GM19238 (cell line): ENCODE results near the gene WBP4.
A peak's percentile ranks its signal among the peaks of the same experiment; 100 is the strongest.

Experiments used
- DNase-seq: peaks from one replicate; pipeline ENCODE4 v3.0.0; 2011; ENCODE audit warnings: low spot score; ENCODE audit not compliant: insufficient read length

The WBP4 gene

DNA sequence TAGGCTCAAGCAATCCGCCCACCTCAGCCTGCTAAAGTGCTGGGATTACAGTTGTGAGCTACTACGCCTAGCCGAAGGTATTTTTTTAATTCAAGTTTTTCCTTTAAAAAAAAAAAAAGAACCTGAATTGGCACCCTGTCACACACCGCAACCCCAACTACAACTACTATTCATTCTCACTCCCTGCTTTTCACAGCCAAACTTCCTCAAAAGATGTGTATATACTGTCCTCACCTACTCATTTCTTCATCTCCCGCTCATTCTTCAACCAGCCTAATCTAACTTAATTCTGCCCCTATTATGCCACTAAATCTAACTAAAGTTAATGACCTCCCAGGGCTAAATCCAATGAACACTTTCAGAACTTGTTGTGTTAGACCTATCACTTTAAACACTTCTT lies 12.7 kb upstream of the WBP4 start:
- DNase-seq: no peak

DNA sequence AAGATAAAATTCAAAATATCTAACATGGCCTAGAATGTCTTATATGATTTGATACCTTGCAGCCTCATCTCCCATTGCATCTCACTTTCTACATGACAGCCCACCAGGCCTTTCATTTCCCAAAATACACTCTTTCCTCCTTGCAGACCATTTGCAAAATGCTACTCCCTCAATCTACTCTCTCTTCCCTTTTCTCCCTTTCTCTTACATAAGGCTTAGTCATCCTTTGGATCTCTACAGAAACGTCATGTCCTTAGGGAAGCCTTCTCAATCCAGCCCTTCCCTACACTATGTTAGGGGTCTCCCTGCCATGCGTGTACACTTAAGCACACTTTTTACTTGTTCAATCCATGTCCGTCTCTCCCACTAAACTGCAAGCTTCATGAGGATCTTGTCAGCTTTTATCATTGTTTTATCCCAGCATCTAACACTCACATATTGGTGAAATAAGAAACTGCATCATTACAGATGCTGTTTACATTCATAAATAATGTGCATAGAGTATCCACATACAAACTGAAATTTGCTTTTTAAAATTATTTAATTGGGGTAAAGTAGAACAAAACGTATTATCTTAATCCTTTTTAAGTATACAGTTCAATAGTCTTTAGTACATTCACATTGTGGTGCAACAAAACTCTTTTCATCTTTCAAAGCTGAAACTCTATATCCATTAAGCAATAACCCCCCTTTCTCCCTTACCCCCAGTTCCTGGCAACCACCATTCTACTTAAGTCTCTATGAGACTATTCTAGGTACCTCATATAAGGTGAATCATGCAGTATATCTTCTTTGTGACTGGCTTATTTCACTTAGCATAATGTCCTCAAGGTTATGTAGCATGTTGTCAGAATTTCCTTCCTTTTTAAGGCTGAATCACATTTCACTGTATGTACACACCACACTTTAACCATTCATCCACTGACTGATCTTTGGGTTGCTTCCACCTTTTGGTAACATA lies 11.5 kb upstream of the WBP4 start:
- DNase-seq: no peak

DNA sequence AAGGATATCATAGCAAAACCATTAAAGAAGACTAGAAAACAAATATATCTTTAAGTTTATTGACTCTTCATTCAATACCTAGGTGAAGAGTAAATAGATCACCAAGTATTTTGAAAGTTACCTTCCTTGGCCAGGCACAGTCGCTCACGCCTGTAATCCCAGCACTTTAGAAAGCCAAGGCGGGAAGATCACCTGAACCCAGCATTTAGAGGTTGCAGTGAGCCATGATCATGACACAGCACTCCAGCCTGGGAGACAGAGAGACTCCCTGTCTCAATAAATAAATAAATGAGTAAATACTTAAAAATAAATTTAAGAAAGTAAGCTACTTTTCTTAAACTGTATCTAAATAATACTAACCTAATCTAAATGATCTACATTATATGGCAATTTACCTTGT lies 8.9 kb upstream of the WBP4 start:
- no peak for DNase-seq

DNA sequence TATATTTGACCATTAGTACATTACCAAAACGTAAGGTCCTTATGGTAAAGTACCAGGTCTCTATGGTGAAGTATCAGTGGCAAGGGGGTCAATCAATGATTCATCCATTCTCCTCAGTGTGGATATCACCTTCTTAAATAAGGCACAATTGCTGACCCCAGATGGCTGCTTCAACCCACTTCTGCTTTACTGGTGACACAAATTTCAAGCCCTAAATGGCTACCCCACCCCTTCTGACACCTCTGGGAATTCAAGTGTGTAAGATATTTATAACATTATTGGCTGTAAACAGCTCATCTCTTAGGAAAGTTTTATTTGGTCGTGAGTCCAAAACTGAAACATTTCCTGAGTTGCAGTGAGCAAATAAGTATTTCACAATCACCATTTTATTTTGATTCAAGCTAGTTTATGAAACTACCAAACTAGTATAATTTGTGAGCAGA lies 7.9 kb upstream of the WBP4 start:
- DNase-seq: no peak

DNA sequence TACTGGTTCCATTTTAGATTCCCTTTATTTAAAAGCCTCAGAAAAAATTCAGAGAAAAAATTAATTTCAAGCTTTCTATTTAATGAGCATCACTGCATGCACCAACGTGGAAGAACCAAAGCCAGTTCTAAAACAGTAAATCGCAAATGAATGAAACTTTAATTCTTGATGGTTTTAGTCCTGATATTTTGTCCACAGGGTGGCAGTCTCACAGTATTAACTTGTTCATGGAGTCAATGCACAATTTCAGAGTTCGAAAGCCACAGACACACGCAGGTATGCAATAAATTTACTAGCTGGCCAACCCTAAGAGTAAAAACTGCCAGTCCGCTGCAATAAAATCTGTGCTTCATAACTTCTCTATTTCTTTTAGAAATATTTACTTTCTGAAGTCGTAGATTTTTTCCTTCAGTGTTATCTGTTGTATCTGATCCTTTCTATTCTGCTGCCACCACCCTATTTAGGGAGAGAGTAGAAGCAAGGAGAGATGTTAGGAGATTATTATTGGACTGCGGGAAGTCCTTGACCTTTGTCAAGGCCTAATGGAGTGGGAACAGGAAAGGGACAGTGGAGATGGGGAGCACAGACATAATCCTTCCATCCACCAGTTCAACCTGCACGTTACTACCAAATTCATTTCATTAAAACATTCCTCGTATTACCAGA lies 7.0 kb upstream of the WBP4 start:
- no peak for DNase-seq

DNA sequence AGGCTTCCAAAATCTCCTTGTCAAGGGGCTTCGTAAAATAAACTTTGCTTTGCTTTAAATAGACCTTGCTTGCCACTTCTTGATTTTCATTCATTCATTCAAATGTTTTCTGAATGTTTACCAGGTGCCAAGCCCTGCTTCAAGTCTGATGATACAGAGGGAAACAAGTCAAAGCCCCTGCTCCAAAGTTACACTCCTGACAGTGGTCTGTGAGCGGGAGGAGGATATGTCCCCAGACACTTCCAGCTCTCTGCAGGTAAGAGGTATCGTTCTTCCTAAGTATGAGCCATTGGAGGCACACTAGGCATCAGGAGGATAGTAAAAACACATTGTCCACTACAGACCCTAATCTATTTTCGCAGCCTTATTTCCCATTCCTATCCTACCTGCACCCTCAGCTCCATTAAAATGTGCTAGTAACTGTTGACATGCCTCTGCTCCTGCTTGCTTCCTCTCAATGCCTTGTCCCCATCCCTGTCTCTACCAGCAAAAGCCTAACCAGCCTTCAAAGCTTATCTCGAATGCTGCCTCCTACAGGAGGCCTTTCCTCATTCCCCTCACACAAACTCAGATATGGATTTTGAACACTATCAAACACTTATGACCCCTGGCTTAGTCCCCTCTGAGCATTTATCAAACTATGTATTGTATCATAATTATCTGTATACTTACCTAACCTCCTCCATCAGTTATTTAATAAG lies 6.2 kb upstream of the WBP4 start:
- DNase-seq: no peak

DNA sequence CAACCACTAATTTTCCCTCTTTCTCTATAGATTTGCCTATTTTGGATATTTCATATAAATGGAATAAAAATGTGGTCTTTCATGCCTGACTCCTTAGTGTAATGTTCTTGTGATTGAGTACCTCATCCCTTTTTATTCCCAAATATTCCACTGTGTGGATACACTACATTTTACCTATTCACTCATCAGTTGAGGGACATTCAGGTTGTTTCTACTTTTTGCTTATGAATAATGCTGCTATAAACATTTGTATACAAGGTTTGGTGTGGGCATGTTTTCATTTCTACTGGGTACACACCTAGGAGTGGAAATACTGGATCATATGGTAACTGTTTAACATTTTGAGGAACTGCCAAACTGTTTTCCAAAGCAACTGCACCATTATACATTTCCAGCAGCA lies 5.1 kb upstream of the WBP4 start:
- DNase-seq: no peak

DNA sequence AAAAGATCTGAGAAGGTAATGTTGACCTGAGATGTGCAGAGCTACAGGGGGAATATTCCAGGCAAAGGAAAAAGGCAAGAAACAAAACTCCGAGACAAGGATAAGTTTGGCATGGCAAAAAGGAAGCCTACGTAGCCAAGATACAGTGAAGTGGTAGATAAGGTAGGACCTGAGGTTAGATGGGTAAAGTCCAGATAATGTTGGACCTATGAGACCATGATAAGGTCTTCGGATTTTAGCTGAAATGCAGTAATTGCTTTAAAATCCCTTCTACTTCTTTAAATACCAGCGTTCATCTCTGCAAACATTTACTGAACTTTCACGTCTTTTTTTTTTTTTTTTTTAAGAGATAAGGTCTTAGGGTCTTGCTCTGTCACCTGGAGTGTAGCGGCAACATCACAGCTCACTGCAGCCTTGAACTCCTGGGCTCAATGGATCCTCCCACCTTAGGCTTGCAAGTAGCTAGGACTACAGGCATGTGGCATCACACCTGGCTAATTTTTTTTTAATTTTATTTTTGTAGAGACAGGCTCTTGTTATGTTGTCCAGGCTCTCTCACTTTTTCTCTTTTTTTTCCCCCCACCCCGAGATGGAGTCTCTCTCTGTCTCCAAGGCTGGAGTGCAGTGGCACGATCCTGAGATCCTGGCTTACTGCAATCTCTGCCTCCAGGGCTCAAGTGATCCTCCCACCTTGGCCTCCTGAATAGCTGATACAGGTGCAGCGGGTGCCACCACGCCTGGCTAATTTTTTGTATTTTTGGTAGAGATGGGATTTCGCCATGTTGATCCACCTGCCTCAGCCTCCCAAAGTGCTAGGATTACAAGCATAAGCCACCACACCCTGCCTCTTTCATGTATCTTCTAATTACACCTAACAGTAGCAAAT lies 4.2 kb upstream of the WBP4 start:
- DNase-seq: no peak

DNA sequence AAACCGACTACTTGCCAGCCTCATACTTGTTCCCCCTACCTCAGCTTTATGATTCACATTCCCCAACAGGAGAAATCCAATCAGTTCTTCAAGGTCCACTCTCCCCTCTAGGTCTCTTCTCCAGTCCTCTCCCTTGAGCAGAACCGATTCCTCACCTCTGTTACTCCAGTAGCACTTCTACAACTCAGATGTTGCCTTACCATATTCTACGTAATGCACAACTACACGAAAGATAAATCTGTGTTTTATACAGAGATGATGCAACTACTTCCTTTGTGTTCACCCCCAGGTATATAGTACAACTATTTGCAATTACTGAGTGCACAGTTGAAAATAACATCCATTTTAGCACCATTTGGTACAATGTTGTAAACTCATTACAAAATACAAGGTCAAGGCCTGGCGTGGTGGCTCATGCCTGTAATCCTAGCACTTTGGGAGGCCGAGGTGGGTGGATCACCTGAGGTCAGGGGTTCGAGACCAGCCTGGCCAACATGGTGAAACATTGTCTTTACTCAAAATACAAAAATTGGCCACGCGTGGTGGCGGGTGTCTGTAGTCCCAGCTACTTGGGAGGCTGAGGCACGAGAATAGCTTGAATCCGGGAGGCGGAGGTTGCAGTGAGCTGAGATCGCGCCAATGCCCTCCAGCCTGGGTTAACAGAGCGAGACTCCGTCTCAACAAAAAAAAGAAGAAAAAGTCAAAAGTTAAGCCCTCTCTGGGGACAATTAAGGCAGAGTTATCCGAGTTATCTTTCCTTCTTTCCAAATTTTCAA lies 2.8 kb upstream of the WBP4 start:
- no peak for DNase-seq

DNA sequence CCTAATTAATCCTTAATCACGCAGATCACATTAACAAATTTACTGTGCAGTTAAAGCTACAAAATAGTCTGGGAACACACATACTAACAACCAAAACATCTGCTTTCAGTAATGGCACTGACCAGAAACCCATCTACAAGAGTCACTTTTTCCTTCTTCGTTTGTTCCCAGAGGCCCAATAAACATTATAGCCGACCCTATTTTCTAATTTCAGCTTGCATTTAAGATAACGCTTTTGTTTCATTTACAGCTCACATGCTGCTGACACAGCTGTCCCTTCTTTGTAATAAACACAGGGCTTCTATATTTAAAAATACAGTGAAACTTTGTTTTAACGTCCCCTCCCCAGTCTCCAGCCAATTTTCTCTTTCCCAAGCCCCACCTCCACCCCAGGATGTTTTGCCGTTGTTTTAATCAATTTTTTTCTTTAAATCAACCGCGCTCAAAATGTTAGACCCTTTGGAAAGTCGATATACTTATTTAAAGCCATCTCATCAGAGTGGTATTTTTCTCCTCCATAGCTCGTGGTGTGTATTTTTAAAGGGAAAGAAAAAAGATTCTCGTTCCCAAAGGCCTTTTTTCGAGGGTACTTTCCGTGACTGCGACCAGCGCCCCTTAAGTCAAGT lies 1.7 kb upstream of the WBP4 start:
- no peak for DNase-seq

DNA sequence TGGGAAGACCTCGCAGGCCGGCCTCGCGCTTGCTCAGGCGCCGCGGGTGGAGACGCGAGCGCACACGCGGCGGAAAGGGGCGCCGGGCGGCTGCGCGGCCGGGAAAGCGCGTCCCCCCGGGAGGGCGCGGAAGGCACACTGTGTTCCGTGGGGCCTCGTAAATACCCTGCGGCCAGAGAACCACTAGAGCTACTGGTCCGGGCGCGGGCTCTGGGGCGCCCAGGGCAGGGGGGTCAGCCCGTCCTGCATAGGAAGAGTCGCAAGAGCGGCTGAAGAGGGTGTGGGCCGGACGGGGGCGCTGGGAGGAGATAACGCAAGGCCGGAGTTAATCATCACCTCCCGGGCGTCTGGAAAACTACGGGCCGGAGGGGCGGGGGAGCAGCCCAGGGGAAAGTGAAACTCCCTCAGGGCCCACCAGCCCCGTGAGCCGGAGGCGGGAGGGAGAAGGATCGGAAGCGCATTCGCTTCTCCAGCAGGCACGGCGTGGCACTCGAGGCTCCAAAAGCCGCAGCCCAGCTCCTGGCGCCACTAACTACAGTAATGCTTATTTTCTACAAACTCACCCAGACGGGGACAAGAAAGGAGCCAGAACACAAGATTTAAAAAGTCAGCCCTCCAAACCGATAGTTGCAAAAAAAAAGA lies 1.1 kb upstream of the WBP4 start:
- DNase-seq: peak; percentile 51

DNA sequence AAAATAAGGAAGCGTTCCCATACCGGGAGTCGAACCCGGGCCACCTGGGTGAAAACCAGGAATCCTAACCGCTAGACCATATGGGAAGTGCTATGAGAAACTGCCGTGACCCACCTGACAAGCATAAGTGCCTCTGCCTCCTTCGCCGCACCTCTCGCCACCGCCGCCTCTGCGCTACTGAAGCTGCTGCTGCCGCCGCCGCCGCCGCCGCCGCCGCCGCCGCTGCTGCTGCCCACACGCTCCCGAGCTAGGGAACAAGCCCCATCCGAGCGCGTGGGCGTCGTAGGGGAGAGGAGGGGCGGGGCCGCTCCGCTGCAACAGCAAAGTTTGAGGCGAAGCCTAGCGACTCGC lies 610 bp upstream of the WBP4 start:
- DNase-seq: peak; percentile 23

DNA sequence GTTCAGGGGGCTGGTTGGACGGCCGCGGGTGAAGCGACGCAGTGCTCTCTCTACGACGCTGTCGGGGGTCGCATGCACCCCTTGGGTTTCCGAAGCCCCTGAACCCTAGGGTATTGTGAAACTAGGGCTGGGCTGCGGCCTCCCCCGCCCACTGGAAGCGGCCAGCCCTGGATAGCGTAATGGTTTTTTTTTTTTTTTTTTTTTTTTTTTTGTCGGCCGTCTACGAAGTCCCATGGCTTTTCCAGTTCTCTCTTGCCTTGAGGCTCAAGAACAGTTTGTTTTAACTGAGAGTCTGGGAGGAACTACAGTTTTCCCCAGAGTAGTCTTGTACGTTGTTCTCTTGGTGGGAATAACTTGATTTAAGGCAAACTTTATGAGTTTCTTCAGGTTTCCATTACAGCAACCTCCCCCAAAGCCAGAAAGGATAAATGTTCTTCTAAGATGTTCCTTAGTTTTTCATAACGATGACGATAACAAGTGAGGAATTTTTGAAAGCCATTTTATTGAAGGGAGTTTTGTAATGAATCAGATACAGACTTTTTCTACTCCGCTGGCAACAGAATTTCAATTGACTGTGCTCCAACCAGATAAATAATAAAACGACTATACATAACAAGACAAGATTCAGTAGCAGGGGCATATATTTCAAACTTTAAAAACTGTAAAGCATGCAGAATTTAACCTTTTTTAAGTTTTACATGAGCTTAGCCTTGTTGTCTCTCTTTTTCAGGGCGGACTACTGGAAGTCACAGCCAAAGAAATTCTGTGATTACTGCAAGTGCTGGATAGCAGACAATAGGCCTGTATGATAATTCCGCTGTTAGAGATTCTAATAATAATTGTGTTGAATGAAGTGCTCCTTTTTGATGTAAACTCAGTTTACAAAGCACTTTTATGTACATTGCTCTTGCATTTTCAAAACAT lies 867 bp downstream of the WBP4 start:
- no peak for DNase-seq

DNA sequence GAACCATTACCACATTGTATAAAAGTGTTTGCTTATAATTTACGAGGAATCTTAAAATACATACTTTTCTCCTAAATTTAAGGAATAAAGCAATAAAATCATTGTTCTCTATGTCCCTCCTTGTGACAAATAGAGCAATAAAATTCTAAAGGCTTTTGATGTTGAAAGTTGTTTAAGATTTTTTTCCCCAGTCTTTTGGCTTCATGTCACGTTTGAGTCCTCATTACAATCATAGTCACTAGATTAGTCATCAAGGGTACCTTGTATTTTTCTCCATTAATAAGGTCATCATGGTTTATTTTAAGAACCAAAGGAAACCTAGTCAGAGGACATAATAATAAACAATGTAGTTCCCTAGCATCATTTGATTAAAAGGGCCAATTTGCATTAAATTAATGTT lies 3.2 kb downstream of the WBP4 start:
- no peak for DNase-seq

DNA sequence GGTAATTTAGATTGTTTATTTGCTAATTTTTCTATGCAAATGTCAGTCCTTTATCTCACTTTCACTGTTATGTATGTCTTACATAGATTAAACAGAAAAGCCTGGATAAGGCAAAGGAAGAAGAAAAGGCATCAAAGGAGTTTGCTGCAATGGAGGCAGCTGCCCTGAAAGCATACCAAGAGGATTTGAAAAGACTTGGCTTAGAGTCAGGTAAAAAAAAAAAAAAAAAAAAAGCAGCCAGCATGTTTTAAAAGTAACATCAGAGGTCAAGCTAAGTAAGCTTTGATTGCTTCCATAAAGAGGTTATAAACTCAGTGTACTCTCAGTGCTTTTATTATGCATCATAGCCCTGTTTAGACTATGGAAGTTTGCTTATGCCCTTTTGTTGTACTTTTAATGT lies 3.8 kb downstream of the WBP4 start:
- no peak for DNase-seq

DNA sequence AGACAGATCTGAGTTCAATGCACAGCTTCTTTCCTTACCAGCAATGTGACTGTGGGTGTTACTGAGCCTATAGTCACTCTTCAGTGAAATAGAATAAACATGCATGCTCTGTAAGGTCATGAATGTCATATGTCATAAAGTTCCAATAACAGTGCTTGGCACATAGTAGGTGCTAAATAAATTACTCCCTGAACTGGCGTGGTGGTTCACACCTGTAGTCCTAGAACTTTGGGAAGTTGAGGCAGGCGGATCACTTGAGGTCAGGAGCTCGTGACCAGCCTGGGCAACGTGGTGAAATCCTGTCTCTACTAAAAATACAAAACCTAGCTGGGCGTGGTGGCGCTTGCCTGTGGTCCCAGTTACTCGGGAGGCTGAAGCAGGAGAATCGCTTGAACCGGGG lies 13.2 kb downstream of the WBP4 start:
- no peak for DNase-seq

DNA sequence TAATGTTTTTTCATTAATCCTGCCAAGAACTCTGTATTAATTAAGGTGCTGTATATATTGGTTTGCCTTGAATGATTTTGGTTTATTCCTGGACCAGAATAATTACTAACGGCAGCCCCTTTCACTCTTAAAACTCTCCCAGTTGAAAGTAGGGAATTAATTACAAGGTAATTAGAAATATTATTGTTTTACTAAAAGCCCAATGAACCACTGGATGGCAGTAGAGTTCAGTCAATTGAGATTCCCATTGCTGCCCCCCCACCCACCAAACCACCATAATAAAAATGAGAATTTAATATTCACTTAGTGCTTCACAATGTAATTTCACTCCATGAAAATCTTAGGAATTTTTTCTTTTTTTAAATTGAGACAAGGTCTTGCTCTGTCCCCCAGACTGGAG lies 13.7 kb downstream of the WBP4 start:
- no peak for DNase-seq

DNA sequence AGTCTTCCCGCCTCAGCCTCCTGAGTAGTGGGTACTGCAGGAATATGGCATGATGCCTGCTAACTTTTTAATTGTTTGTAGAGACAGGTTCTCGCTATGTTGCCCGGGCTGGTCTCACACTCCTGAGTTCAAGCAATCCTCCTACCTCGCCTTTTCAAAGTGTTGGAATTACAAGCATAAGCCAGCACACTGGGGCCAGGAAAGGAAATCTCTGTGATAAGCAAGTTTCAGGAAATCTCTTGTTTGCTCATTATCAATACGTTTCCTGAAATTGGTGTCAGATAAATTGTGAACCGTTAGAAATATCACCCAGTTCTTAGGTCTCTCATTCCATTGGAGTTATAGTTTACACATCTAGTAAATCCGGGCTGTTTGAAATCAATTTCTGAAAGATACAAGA lies 14.2 kb downstream of the WBP4 start:
- DNase-seq: no peak

DNA sequence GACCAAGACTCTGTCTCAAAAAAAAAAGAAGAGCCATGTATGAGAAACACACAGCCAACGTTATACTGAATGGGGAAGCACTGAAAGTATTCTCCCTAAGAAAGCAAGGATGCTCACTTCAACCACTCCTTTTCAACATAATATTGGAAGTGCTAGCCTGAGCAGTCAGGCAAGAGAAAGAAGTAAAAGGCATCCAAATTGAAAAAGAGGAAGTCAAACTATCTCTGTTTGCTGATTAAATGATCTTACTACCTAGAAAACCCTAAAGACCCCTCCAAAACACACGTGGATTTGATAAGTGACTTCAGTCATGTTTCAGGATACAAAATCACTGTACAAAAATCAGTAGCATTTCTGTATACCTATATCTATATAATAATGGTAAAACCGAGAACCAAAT lies 16.2 kb downstream of the WBP4 start:
- no peak for DNase-seq
